Measurements from ENCODE around the gene CDC20B.

GRCh38 chr5:55102348-55102747 is 70.6 kb downstream of the CDC20B start, which contains the start of gene GZMA:
- TF ChIP-seq CTCF (IDR thresholded peaks at IDR 0.05) = no peak
- TF ChIP-seq ZFX (IDR thresholded peaks at IDR 0.05; ENCODE audit: borderline replicate concordance) = no peak
